GM19438 (cell line): ENCODE results near the gene PGLYRP3.
"Not testable (repeated sequence)": the region's sequence is repeated elsewhere in the genome, so short reads cannot be mapped to it uniquely, and the experiment has no call there.

Experiments
- ATAC-seq: cut with Tn5 transposase; IDR thresholded peaks from one replicate; pipeline ENCODE4 v1.9.1; 2021; ENCODE audit warnings: low read depth; ENCODE audit not compliant: unreplicated experiment

Gene PGLYRP3

DNA sequence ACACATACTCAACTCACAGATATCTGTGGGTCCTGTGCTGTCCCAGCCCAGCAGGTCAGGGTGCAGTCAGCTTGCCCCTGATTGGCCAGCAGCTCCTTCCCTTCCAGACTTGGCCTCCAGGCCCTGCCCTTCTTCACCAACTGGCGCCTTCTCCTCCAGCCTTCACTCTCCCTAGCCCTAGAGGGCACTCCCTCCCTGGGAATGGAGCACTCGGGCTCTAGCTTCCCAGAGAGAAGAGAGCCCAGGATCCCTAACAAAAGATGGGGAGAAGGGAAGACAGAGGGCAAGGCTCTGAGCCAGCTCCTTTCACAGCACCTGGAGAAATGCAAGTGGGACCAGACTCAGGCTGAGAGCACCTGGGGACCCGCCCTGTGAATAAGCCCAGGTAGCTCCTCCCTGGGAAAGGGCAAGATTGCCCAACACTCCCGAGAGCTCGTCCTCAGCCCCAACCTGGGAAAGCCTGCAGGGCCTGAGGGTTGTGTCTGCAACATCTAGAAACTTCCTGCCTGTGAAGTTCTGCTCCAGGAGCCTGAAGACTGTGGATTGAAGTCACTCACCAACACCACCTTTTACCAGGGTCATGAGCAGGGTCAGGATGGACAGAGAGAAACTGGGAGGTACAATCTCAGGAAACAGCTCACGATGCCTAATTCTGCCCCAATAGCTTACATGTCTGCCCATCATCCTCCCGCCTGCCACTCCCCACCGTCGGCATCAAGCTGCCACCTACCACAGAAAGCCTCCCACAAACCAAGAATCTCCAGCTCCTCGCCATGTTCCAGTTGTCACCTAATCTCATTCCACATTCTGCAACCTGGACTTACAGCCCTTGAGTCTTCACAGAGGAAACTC, 36.0 kb upstream of the PGLYRP3 start, which contains the start of gene PGLYRP4:
Gene PGLYRP4, minus strand, starts transcription at position 331 of the 852 bp plus-strand sequence. CDS start 909 bp downstream, outside the sequence.
- ATAC-seq, result no peak

DNA sequence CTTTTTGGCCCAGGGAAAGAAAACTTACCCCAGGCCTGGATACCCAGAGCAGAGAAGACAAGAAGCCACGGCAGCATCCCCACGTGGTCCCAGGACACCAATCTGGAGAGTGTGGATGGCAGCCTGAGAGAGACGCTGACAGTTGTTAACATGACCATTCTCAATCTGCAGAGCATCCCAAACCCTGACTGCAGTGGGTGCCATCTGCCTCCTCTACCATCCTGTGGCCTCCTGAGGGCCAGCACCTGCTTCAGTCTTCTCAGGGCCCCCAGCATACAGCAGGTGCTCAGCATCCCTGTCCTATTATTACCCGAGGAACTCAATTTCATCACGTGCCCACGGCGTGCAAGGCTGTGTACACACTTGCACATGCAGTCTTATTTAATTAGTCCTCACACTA, 35.1 kb upstream of the PGLYRP3 start:
- no peak for ATAC-seq

DNA sequence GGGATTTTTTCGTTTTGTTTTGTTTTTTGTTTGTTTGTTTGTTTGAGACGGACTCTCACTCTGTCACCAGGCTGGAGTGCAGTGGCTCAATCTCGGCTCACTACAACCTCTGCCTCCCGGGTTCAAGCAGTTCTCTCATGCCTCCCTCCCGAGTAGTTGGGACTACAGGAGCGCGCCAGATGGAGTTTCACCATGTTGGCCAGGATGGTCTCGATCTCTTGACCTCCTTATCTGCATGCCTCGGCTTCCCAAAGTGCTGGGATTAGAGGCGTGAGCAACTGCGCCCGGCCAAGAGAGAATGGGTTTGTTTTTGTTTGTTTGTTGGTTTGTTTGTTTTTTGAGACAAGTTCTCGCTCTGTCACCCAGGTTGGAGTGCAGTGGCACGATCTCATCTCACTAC, 34.3 kb upstream of the PGLYRP3 start:
- ATAC-seq, result not testable (repeated sequence)

DNA sequence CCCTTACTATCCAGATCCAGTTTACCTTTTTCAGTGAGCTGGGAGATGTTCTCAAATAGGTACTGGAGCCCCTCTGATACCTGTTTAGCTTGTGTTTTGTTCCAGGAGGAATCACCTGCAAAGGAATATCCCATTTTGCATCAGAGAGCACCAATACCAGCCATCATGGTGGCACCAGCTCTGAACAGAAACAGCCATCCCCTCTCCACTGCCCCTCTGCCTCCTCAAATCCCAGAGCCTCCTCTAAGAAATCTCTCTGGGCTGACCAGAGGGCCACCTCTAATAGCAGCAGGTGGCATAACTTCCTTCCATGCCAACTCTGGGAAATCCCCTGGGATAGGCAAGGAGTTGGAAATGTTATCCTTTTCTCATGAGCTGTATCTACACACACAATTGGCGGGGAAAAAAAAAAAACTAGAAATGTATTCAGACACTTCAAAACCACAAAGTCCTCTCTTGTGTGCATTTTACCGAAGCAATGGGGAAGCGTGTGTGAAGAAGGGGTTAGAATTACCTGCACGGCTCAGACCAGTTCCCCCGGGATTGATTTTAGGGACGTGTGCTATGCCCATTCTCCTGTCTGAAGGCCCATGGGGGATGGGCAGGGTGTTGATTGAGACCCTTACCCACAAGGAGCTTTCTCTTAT, 33.4 kb upstream of the PGLYRP3 start:
- no peak for ATAC-seq

DNA sequence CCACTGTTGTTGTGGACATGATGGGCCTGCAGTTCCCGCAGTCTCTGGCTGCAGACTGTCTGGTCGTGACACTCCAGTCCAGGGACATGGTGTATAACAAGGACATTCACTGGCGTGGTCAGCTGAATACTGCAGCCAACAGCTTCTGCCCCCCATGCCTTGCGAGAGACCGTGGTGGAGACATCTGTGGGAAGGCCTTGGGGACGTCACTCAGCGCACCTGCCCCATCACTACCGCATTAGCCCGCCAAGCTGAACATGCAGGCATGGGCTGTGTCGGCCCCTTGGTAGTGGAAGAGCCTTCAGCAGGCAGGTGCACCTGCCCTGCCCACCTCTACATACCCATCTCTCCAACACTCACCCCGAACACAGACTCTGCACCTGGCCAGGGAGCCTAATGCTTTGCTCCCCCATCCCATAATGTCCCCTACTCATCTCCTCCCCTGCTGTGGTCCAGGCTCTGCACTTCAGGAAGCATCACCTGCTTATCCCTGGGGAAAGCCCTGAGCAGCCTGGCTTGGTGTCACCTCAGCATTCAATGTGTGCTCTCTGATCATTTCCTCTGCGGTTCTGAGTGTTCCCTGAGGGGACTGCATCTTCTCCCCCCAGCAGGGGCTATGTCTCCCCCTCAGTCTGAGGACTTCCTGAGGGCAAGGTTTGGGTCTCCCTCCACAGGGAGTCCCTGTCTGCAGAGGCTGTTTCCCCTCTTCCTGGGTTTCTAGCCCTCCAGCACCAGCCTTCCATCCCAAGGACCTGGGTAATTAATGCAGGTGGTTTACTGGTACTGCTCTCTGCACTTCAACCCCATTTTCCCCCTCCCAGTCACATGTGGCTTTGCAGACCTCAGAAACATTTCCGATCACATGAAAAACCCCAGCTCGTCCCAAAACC, 32.7 kb upstream of the PGLYRP3 start:
- no peak for ATAC-seq

DNA sequence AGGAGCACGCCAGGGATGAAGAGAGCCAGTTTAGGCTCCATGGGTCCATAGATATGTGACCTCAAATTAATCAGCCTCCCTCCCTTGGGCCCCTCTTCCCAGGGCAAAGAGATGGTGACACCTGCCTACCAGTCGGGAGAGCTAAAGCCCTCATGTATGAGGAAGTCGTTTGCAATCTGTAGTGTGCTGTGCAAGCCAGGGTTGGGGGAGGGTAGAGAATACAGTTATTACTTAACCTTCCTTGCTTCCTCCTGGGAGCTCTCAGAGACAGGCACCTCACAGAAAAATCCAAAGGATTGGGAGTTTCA, 31.9 kb upstream of the PGLYRP3 start:
- ATAC-seq, result no peak

DNA sequence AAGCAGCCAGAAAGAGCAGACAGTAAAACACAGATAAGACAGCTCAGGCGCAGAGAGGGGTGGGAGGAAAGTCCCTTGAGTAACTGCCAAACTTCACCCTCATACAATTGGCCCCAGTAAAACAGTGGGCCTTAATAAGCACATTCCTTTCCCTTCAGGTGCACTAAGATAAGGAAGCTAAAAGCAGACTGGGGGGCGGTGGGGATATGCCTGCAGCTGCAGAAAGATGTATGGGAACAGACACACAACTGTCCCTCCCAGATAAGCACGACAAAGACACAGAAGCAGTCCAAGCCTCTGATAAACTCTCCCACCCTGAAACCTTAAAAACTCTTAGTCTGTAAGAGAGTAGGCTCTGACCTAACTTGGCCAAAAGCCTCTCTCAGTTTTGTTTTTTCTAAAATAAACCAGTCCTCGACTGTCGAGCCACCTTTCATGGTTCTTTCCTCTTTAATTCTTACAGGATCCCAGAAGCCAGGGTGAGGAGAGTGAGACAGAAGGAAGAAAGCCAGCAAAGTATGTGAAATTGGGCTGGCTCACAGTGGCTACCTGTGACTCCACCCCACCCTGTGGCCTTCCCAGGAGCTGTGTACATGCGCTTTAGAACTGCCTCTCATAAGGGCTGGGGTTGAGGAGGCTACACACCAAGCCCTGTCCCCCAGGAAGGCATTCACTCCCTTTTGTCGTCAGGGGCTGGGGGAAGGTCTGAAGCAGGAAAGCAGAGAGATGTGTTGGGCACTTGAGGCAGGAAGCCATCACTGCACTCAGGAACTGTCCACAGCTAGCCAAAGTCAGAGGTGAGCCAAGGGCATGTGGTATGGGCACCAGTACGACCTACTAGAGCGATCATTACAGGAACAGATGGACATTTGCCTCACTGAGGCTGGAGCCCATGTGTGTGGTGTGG, 31.3 kb upstream of the PGLYRP3 start:
- no peak for ATAC-seq

DNA sequence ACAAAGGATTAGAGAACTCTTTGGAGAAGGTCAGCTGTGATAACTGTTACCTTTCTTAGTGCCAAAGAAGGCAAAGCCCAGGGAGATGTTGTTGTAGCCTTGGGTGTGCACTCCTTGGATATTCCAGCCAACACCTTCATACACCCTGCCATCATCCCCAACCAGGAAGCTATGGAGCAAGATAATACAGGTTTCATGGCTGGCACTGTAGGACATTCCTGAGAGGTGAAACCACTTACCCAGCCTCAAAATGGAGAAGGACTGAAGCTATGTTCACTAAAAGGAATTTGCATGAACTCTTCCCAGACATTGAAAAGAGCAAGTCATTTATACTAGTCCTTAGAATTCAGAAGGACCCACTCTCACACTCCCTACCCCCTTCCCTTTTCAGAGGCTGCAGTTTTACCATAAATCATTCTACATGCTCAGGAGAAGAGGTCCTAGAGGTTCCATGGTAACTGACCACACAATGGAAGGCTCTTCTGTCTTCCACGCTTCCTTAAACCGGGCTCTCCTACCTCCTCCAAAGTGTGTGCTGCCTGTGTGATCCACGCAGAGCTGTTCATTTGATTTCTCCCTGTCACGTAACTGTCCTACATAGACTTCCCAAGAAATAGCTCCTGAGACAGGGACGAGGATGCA, 30.4 kb upstream of the PGLYRP3 start:
- no peak for ATAC-seq

DNA sequence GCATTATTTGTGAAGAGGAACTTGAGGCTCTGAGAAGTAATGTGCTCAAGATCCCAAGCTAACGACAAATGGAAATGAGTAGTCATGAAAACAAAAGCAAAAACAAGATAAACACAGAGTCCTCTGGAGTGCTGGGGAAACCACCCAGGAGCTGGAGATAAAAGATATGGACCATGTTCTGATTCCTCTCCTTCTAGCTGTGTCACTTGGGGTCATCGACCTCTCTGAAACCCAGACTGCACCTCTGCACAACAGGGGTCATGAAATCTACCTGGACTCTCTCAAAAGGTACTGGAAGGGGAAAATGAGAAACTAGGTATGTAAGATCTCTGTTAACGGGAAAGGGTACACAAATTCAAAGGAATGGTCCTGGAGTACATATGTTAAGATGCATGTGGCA, 29.4 kb upstream of the PGLYRP3 start:
- ATAC-seq, result no peak

DNA sequence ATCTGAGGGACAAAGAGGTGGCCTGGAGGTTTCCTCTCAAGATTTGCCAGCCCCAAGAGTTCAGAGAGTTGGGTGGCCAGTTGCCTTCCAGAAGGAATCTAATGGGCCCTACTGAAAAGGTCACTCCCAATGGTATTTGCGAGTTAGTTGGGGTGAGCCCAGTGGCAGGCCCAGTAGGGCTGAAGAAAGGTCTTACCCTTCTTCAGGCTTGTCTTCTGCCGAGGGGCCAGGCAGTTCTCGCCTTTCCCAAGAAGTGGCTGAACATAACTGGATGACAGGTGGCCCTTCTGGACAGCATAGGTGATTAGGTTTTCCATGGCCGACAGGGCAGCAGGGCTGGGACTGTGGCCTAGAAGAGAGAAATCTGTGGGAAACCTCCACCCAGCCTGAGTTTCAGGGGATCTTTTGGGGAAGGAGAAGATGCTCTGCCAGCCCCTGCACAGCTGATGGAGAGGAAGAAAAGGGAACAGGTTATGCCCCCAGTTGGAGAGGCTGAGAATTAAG, 28.7 kb upstream of the PGLYRP3 start:
- no peak for ATAC-seq

DNA sequence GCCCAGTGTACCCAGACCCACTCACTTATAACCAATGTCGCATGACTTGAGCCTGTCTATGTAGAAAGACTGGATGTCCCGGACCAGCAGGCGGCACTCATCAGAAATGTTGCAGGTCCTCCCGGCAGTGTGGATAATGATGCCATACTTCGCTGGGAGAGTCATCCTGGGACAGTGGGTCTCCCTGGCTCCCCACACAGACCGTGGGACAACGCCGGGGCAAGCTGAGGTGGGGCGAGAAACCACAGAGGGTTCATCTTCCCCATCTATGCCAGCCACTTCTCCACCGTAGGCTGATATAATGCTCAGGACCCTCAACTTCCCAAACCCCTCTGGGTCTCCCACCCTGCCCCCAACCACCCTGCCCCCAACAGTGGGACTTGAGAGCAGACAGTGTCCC, 27.6 kb upstream of the PGLYRP3 start:
- no peak for ATAC-seq

DNA sequence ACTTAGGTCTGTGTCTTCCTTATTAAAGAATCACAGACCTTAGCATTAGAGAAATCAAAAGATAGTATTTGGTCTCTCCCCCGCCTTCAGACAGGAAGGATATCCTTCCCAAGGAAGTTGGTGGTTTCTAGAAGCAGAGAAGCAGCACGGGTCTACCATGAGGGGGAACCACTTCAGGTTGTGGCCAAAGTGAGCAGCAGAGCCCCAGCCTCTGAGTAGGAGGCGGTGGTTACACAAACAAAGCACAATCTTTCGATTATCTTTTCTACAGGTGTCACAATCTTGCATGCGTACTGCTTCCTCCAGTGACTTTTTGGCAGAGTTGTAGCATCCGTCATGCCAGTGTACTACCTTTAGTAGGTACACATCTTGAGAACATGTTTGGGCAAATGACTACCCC, 27.1 kb upstream of the PGLYRP3 start:
- ATAC-seq, result no peak

DNA sequence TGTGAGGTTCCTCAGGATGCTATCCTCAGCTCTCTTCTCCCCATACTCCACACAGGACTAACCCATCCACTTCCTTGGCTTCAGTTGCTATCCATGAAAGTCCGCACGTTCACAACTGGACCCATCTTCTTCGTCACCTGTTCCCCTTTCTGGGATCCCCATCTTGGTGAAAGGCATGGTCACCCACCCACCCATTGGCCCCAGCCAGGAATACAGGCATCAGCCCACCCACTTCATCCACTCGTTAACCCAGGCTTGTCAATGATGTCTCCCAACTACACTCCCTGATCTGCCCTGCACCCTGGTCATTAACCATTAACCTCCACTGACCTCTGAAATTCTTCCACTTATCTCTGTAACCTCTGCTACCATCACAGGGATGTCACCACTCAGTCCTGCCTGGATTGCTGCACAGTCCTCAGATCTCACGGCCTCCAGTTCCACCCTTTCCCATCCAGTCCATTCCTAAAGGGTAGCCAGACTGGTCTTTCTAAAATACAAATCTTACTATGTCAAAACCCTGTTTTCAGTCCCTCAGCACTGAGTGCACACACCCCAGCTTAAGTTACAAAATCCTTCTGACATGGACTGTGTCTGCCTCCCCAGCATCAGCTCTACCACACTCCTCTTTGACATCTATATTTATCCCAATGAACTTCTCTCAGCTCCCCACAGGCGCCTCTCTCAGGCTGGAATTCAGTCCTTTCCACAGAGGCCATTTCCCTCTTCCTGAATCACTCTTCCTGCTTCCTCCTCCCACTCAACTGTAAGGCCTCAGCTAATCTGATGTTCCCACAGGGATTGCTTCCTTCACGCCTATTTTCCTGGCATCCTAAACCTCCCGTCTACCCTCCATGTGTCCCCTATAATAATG, 25.5 kb upstream of the PGLYRP3 start:
- ATAC-seq, result no peak

DNA sequence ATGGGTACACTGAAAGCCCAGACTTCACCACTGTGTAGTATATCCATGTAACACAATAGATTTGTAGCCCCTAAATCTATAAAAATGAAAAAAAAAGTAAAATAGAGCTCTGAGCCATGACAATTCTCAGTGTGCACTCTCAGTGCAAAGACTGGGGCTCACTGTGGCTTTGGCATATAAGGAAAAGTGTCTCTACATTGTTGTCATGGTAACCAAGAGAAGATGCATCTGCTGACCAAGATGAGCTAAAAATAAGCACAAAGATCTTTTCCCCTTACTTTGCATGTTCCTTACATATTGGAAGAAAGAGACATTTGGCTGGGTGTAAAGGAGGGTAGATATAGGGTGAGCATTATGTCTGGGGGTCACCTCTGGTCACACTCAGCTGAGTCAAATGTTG, 23.9 kb upstream of the PGLYRP3 start:
- no peak for ATAC-seq

DNA sequence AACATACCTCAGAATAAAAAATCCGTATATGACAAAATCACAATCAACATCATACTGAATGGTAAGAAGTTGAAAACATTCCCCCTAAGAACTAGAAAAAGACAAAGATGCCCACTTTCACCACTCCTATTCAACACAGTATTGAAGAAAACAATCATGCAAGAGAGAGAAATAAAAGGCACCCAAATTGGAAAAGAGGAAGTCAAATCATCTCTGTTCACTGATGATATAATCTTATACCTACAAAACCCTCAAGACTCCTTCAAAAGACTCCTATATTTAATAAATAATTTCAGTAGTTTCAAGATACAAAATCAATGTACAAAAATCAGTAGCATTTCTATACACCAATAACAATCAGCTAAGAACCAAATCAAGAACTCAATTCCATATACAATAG, 21.1 kb upstream of the PGLYRP3 start:
- ATAC-seq, result no peak

DNA sequence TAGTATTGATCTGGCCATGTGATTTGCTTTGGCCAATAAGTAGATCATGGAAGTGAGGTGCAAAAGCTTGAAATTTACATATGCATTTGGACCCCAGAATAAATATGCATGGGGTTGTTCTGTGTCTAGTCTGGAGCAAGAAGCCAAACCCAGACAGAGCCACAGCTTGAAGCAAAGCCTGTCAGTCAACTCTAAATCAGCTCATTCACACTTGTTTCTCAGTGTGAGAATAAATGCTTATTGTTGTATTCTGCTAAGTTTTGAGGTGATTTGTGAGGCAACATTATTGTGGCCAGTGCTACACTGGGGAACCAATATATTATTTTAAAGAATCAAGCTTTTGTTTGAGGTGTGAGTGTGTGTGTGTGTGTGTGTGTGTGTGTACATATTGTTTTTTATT, 12.2 kb upstream of the PGLYRP3 start:
- ATAC-seq, result no peak

DNA sequence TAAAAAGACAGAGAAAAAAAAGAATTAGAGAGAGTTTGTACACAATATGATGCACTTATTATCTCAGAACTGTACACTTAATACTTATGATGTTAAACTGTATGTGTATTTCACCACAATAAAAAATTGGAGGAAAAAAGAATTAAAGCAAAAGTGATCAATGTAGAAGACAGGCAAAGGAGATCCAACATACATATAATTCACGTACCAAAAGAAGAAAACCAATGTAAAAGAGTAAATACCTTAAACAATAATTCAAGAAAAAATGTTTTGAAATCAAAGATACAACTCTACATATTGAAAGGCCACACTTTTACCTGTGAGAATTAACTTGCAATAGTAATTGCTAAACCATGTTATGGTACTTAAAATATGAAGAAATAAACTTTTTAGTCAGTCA, 9.8 kb upstream of the PGLYRP3 start:
- ATAC-seq, result no peak

DNA sequence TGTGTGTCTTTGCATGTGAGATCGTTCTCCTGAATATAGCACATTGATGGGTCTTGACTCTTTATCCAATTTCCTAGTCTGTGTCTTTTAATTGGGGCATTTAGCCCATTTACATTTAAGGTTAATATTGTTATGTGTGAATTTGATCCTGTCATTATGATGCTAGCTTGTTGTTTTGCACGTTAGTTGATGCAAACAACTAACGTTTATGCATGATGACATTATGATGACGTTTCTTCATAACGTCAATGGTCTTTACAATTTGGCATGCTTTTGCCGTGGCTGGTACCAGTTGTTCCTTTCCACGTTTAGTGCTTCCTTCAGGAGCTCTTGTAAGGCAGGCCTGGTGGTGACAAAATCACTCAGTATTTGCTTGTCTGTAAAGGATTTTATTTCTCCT, 5.4 kb upstream of the PGLYRP3 start:
- ATAC-seq, result not testable (repeated sequence)

DNA sequence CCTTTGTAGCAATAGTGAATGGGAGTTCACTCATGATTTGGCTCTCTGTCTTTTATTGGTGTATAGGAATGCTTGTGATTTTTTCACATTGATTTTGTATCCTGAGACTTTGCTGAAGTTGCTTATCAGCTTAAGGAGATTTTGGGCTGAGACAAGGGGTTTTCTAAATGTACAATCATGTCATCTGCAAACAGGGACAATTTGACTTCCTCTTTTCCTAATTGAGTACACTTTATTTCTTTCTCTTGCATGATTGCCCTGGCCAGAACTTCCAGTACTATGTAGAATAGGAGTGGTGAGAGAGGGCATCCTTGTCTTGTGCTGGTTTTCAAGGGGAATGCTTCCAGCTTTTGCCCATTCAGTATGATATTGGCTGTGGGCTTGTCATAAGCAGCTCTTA, 3.3 kb upstream of the PGLYRP3 start:
- not testable (repeated sequence) for ATAC-seq
